Esophagus muscularis mucosa (tissue), 4 donors: ENCODE measurements around the gene ANXA6.

ENCODE experiments used
- EP300 ChIP-seq: sonication (generic); formaldehyde crosslinking; IDR thresholded peaks from one replicate; pipeline ENCODE4 v1.6.1; 2017; ENCODE audit warnings: antibody characterized with exemption
- POLR2A ChIP-seq: fragments of 450-650 bp; IDR thresholded peaks from one replicate; pipeline ENCODE4 v1.6.1; 2017; ENCODE audit warnings: antibody characterized with exemption, moderate library complexity, mild to moderate bottlenecking, low read depth
- POLR2AphosphoS5 ChIP-seq, 2 donors: sonication (generic); formaldehyde crosslinking; IDR thresholded peaks; one replicate each; pipeline ENCODE4 v1.6.1; 2017; ENCODE audit warnings: antibody characterized with exemption in 2 of 2
- TF ChIP-seq, protein P1 (sequence below), 3 experiments: fragments of 200-600 bp in 2 of 3; fragments of 450-650 bp in 1 of 3; sonication (generic) in 2 of 3; IDR thresholded peaks; one replicate each; pipeline ENCODE4 v1.5.1; 2017 to 2019; ENCODE audit warnings: antibody characterized with exemption in 3 of 3, mild to moderate bottlenecking in 2 of 3, moderate library complexity in 1 of 3

DNA sequence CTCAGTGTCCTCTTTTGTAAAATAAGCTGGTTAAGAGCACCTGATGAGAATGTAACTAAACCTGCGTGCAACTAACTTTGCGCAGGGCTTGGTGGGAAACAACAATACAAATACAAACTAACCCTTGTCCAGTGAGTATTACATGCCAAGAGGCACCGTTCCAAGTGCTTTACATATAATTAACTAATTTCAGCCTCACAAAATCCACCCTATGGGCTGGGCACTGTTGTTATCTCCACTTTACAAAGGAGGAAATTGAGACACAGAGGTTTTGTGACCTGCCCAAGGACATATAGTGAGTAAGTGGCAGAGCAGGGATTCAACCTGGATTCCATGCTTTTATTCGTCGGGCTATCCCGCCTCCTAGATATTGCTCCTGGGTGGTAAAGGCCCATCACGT is 50.5 kb downstream of the ANXA6 start:
- TF ChIP-seq, protein P1, sequence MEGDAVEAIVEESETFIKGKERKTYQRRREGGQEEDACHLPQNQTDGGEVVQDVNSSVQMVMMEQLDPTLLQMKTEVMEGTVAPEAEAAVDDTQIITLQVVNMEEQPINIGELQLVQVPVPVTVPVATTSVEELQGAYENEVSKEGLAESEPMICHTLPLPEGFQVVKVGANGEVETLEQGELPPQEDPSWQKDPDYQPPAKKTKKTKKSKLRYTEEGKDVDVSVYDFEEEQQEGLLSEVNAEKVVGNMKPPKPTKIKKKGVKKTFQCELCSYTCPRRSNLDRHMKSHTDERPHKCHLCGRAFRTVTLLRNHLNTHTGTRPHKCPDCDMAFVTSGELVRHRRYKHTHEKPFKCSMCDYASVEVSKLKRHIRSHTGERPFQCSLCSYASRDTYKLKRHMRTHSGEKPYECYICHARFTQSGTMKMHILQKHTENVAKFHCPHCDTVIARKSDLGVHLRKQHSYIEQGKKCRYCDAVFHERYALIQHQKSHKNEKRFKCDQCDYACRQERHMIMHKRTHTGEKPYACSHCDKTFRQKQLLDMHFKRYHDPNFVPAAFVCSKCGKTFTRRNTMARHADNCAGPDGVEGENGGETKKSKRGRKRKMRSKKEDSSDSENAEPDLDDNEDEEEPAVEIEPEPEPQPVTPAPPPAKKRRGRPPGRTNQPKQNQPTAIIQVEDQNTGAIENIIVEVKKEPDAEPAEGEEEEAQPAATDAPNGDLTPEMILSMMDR (IDR thresholded peaks at IDR 0.05), result no peak
- no peak for TF ChIP-seq POLR2AphosphoS5 (IDR thresholded peaks at IDR 0.05)
- TF ChIP-seq POLR2A, result no peak
- TF ChIP-seq EP300, result no peak
